ENCODE results near the gene GATAD2B. TPM values are rescaled to one million over a fixed set of nuclear protein-coding genes. Genes with fewer than 3 reads are reported as not detected.

The GATAD2B gene
- total RNA-seq, 1 donor from 2014 or later, result 48.4 TPM

DNA sequence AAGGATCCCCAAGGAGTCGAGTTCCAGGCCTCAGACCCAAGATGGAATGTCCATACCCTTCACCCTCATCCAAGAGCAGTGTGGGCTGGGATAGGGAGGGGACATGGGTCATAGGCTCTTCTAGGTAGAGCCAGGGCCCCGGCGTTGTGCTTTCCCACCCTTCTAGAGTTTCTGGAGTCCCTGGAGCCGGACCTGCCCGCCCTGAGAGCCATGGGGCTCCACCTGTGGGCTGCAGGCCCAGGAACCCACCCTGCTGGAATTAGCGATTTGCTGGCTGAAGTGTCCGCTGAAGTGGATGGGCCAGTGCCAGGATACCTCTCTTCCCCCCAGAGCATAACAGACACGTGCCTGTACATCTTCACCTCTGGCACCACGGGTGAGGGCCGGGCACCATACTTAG is 146.4 kb downstream of the GATAD2B start:
- Histone ChIP-seq H3K4me1 (ENCODE audit: insufficient read depth, low read length) (peaks cover 8% of the 10 kb centered on the region), H3K79me2 (ENCODE audit: insufficient read depth, low read length) (no peaks in the 10 kb centered on the region), H3K36me3 (ENCODE audit: insufficient read depth, low read length) (peaks cover 2% of the 10 kb centered on the region), H3K27ac (ENCODE audit: low read depth, low read length) (no peak overlapping the region), H3K4me2 (ENCODE audit: low read length) (peak overlapping the region; percentile 92), H3K4me3 (ENCODE audit: insufficient read depth, low read depth, low read length) (peak overlapping the region; percentile 68), H3K9ac (ENCODE audit: low read length) (peak overlapping the region; percentile 51), H3K9me3 (ENCODE audit: insufficient read depth, low read depth, low read length) (no peaks in the 10 kb centered on the region), H2AFZ (ENCODE audit: low read depth, low read length) (no peak overlapping the region), H4K20me1 (ENCODE audit: insufficient read depth, low read length) (peaks cover 7% of the 10 kb centered on the region), H3K27me3 (ENCODE audit: insufficient read depth, low read length) (no peaks in the 10 kb centered on the region)
- no peak for TF ChIP-seq EZH2 (IDR thresholded peaks at IDR 0.05; ENCODE audit: insufficient read depth, low read length)
- TF ChIP-seq, protein P1, sequence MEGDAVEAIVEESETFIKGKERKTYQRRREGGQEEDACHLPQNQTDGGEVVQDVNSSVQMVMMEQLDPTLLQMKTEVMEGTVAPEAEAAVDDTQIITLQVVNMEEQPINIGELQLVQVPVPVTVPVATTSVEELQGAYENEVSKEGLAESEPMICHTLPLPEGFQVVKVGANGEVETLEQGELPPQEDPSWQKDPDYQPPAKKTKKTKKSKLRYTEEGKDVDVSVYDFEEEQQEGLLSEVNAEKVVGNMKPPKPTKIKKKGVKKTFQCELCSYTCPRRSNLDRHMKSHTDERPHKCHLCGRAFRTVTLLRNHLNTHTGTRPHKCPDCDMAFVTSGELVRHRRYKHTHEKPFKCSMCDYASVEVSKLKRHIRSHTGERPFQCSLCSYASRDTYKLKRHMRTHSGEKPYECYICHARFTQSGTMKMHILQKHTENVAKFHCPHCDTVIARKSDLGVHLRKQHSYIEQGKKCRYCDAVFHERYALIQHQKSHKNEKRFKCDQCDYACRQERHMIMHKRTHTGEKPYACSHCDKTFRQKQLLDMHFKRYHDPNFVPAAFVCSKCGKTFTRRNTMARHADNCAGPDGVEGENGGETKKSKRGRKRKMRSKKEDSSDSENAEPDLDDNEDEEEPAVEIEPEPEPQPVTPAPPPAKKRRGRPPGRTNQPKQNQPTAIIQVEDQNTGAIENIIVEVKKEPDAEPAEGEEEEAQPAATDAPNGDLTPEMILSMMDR (IDR thresholded peaks at IDR 0.05; ENCODE audit: insufficient read depth, low read depth, low read length), result no peak
- FAIRE-seq (no peak), DNase-seq (ENCODE audit: low read depth) (no peak)
- H3K4me1 Mint-ChIP-seq (ENCODE audit: low read depth, unreplicated experiment), result peaks cover 7% of the 10 kb centered on the region
- peaks cover 9% of the 10 kb centered on the region for H3K36me3 Mint-ChIP-seq (ENCODE audit: low read depth, unreplicated experiment)
- no peak overlapping the region for H3K27ac Mint-ChIP-seq (ENCODE audit: unreplicated experiment)
- H3K4me3 Mint-ChIP-seq (ENCODE audit: unreplicated experiment), result peak overlapping the region; percentile 73
- H3K27me3 Mint-ChIP-seq (ENCODE audit: low read depth, unreplicated experiment), result peaks cover 26% of the 10 kb centered on the region
- H3K9me3 Mint-ChIP-seq (ENCODE audit: unreplicated experiment), result peaks cover 4% of the 10 kb centered on the region

DNA sequence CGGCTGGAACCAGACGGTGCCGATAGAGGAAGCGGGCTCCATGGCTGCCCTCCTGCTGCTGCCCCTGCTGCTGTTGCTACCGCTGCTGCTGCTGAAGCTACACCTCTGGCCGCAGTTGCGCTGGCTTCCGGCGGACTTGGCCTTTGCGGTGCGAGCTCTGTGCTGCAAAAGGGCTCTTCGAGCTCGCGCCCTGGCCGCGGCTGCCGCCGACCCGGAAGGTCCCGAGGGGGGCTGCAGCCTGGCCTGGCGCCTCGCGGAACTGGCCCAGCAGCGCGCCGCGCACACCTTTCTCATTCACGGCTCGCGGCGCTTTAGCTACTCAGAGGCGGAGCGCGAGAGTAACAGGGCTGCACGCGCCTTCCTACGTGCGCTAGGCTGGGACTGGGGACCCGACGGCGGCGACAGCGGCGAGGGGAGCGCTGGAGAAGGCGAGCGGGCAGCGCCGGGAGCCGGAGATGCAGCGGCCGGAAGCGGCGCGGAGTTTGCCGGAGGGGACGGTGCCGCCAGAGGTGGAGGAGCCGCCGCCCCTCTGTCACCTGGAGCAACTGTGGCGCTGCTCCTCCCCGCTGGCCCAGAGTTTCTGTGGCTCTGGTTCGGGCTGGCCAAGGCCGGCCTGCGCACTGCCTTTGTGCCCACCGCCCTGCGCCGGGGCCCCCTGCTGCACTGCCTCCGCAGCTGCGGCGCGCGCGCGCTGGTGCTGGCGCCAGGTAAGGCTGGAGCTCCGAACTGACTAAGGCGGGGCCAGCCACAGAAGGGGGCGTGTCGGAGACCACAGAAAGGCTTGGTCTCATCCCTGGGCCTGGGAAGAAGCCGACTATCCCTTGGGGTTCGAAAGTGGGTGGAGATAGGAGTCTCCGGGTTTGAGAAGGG is 147.1 kb downstream of the GATAD2B start:
- Histone ChIP-seq H3K79me2 (ENCODE audit: insufficient read depth, low read length) (no peaks in the 10 kb centered on the region), H3K4me3 (ENCODE audit: insufficient read depth, low read depth, low read length) (peak overlapping the region; percentile 68), H3K36me3 (ENCODE audit: insufficient read depth, low read length) (peaks cover 2% of the 10 kb centered on the region), H3K9me3 (ENCODE audit: insufficient read depth, low read depth, low read length) (no peaks in the 10 kb centered on the region), H3K27me3 (ENCODE audit: insufficient read depth, low read length) (no peaks in the 10 kb centered on the region), H2AFZ (ENCODE audit: low read depth, low read length) (peak overlapping the region; percentile 64), H4K20me1 (ENCODE audit: insufficient read depth, low read length) (peaks cover 7% of the 10 kb centered on the region), H3K9ac (ENCODE audit: low read length) (peak overlapping the region; percentile 51), H3K4me1 (ENCODE audit: insufficient read depth, low read length) (peaks cover 8% of the 10 kb centered on the region), H3K27ac (ENCODE audit: low read depth, low read length) (no peak overlapping the region), H3K4me2 (ENCODE audit: low read length) (peak overlapping the region; percentile 92)
- Mint-ChIP-seq H3K36me3 (ENCODE audit: low read depth, unreplicated experiment) (peaks cover 13% of the 10 kb centered on the region), H3K4me3 (ENCODE audit: unreplicated experiment) (peak overlapping the region; percentile 80), H3K9me3 (ENCODE audit: unreplicated experiment) (peaks cover 4% of the 10 kb centered on the region), H3K4me1 (ENCODE audit: low read depth, unreplicated experiment) (peaks cover 7% of the 10 kb centered on the region), H3K27me3 (ENCODE audit: low read depth, unreplicated experiment) (peaks cover 26% of the 10 kb centered on the region), H3K27ac (ENCODE audit: unreplicated experiment) (no peak overlapping the region)
- FAIRE-seq (no peak), DNase-seq (ENCODE audit: low read depth) (no peak)
- no peak for TF ChIP-seq EZH2 (IDR thresholded peaks at IDR 0.05; ENCODE audit: insufficient read depth, low read length)
- TF ChIP-seq, protein P1 (IDR thresholded peaks at IDR 0.05; ENCODE audit: insufficient read depth, low read depth, low read length), result no peak

Data from astrocyte (in vitro differentiated cells and primary cell).